ENCODE results near the gene EPN3. TPM values are rescaled to one million over a fixed set of nuclear protein-coding genes. Genes with fewer than 3 reads are reported as not detected.

The EPN3 gene
- polyA plus RNA-seq, 1 of the 3 experiments (the other 2 are of a cell fraction) = 0.05 TPM

DNA sequence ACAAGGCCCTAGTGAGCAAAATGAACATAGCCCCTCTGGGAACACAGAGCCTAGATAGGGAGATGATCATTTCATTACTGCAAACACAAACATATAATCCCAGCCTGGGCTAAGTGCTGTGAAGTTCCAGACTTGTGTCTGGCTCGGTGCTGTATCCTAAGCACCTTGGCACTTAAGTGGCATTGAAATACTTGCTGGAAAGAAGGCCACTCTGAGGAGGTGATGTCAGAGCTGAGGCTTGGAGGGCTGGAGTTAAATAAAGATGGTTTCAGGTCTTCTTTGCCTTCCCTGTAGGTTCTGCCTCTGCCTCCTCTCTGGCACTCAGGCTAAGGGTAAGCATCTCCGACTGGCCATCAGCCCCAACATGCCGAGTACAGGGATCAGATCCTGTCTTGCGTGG lies 25.6 kb downstream of the EPN3 start:
- 90% methylated on average over 4 of the region's 4 CpGs for WGBS (ENCODE audit: low lambda C conversion rate)
- no peak for TF ChIP-seq NRF1 (IDR thresholded peaks at IDR 0.05; ENCODE audit: low read depth, low read length)
- TF ChIP-seq MEF2A (IDR thresholded peaks at IDR 0.05; ENCODE audit: borderline replicate concordance, low read depth) = no peak
- no peak for TF ChIP-seq EZH2phosphoT487 (IDR thresholded peaks at IDR 0.05; ENCODE audit: borderline replicate concordance, low read depth)
- TF ChIP-seq, protein P1, sequence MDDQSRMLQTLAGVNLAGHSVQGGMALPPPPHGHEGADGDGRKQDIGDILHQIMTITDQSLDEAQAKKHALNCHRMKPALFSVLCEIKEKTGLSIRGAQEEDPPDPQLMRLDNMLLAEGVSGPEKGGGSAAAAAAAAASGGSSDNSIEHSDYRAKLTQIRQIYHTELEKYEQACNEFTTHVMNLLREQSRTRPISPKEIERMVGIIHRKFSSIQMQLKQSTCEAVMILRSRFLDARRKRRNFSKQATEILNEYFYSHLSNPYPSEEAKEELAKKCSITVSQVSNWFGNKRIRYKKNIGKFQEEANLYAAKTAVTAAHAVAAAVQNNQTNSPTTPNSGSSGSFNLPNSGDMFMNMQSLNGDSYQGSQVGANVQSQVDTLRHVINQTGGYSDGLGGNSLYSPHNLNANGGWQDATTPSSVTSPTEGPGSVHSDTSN (IDR thresholded peaks at IDR 0.05) = no peak
- no peak for TF ChIP-seq POLR2AphosphoS5 (IDR thresholded peaks at IDR 0.05; ENCODE audit: low read depth, low read length)
- TF ChIP-seq, protein P2, sequence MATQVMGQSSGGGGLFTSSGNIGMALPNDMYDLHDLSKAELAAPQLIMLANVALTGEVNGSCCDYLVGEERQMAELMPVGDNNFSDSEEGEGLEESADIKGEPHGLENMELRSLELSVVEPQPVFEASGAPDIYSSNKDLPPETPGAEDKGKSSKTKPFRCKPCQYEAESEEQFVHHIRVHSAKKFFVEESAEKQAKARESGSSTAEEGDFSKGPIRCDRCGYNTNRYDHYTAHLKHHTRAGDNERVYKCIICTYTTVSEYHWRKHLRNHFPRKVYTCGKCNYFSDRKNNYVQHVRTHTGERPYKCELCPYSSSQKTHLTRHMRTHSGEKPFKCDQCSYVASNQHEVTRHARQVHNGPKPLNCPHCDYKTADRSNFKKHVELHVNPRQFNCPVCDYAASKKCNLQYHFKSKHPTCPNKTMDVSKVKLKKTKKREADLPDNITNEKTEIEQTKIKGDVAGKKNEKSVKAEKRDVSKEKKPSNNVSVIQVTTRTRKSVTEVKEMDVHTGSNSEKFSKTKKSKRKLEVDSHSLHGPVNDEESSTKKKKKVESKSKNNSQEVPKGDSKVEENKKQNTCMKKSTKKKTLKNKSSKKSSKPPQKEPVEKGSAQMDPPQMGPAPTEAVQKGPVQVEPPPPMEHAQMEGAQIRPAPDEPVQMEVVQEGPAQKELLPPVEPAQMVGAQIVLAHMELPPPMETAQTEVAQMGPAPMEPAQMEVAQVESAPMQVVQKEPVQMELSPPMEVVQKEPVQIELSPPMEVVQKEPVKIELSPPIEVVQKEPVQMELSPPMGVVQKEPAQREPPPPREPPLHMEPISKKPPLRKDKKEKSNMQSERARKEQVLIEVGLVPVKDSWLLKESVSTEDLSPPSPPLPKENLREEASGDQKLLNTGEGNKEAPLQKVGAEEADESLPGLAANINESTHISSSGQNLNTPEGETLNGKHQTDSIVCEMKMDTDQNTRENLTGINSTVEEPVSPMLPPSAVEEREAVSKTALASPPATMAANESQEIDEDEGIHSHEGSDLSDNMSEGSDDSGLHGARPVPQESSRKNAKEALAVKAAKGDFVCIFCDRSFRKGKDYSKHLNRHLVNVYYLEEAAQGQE (IDR thresholded peaks at IDR 0.05; ENCODE audit: low read depth, low read length) = no peak
- TF ChIP-seq RCOR1 (IDR thresholded peaks at IDR 0.05; ENCODE audit: low read length) = no peak
- no peak for TF ChIP-seq TCF12 (IDR thresholded peaks at IDR 0.05)
- no peak for TF ChIP-seq NFIC (IDR thresholded peaks at IDR 0.05; ENCODE audit: borderline replicate concordance)
- TF ChIP-seq FOXM1 (IDR thresholded peaks at IDR 0.05; ENCODE audit: low read depth) = no peak
- TF ChIP-seq, protein P3, sequence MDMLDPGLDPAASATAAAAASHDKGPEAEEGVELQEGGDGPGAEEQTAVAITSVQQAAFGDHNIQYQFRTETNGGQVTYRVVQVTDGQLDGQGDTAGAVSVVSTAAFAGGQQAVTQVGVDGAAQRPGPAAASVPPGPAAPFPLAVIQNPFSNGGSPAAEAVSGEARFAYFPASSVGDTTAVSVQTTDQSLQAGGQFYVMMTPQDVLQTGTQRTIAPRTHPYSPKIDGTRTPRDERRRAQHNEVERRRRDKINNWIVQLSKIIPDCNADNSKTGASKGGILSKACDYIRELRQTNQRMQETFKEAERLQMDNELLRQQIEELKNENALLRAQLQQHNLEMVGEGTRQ (IDR thresholded peaks at IDR 0.05; ENCODE audit: borderline replicate concordance, low read depth, low read length) = no peak
- no peak for TF ChIP-seq SIN3A (IDR thresholded peaks at IDR 0.05; ENCODE audit: borderline replicate concordance, low read depth, low read length)
- no peak for TF ChIP-seq EP300 (IDR thresholded peaks at IDR 0.05; ENCODE audit: borderline replicate concordance in 1 of 2, low read depth in 1 of 2, low read length in 1 of 2)
- TF ChIP-seq, protein P4, sequence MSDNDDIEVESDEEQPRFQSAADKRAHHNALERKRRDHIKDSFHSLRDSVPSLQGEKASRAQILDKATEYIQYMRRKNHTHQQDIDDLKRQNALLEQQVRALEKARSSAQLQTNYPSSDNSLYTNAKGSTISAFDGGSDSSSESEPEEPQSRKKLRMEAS (IDR thresholded peaks at IDR 0.05; ENCODE audit: low read depth) = no peak
- TF ChIP-seq TAF1 (IDR thresholded peaks at IDR 0.05; ENCODE audit: borderline replicate concordance, low read depth, low read length) = no peak
- TF ChIP-seq, protein P5, sequence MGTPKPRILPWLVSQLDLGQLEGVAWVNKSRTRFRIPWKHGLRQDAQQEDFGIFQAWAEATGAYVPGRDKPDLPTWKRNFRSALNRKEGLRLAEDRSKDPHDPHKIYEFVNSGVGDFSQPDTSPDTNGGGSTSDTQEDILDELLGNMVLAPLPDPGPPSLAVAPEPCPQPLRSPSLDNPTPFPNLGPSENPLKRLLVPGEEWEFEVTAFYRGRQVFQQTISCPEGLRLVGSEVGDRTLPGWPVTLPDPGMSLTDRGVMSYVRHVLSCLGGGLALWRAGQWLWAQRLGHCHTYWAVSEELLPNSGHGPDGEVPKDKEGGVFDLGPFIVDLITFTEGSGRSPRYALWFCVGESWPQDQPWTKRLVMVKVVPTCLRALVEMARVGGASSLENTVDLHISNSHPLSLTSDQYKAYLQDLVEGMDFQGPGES (IDR thresholded peaks at IDR 0.05; ENCODE audit: low read depth, low read length) = no peak
- TF ChIP-seq JUND (IDR thresholded peaks at IDR 0.05) = no peak
- TF ChIP-seq, protein P6, sequence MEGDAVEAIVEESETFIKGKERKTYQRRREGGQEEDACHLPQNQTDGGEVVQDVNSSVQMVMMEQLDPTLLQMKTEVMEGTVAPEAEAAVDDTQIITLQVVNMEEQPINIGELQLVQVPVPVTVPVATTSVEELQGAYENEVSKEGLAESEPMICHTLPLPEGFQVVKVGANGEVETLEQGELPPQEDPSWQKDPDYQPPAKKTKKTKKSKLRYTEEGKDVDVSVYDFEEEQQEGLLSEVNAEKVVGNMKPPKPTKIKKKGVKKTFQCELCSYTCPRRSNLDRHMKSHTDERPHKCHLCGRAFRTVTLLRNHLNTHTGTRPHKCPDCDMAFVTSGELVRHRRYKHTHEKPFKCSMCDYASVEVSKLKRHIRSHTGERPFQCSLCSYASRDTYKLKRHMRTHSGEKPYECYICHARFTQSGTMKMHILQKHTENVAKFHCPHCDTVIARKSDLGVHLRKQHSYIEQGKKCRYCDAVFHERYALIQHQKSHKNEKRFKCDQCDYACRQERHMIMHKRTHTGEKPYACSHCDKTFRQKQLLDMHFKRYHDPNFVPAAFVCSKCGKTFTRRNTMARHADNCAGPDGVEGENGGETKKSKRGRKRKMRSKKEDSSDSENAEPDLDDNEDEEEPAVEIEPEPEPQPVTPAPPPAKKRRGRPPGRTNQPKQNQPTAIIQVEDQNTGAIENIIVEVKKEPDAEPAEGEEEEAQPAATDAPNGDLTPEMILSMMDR (IDR thresholded peaks at IDR 0.05) = no peak
- no peak for TF ChIP-seq FOSL2 (IDR thresholded peaks at IDR 0.05; ENCODE audit: borderline replicate concordance, low read depth)
- Histone ChIP-seq H4K20me1 (ENCODE audit: insufficient read depth) (no peaks in the 10 kb centered on the region), H3K9me3 (no peaks in the 10 kb centered on the region), H3K36me3 (replicated peaks in 1 of 2; ENCODE audit: control insufficient read depth in 1 of 2, insufficient read depth in 2 of 2, low read length in 1 of 2) (peaks cover 0 to 11% of the 10 kb centered on the region in 2 experiments), H3K4me3 (ENCODE audit: low read depth in 2 of 2, low read length in 1 of 2) (no peak overlapping the region), H3K27me3 (ENCODE audit: insufficient read depth) (peaks cover 20% of the 10 kb centered on the region), H3K9me2 (no peaks in the 10 kb centered on the region), H3K27ac (ENCODE audit: low read depth in 2 of 2, low read length in 1 of 2) (no peak overlapping the region), H3K9ac (no peak overlapping the region), H2AFZ (ENCODE audit: low read depth) (no peak overlapping the region), H3K4me1 (ENCODE audit: control insufficient read depth in 1 of 2, insufficient read depth in 2 of 2, low read depth in 1 of 2, low read length in 1 of 2) (peaks cover 7 to 61% of the 10 kb centered on the region in 2 experiments; a peak in 3 of 4 replicates), H3F3A (replicated peaks; ENCODE audit: insufficient read depth) (peaks cover 15% of the 10 kb centered on the region), H3K79me2 (ENCODE audit: insufficient read depth) (no peaks in the 10 kb centered on the region), H3K4me2 (no peak overlapping the region)
- ChIA-PET CTCF (interaction anchor here (0.6 to 24.2 kb wide), 3 partner anchors 14 to 123 kb away, joined by 3 to 1212 read pairs (median 13); no protein-coding TSS in a partner anchor), POLR2A (no interaction called here)
- DNase-seq = no peak
